ACC112 (cell line): ENCODE data around the gene SMIM27.

Source experiments
- H2AFZ ChIP-seq: fragments of 200-600 bp; sonication (generic); one replicate; pipeline ENCODE4 v1.6.0; 2017; ENCODE audit warnings: antibody characterized with exemption, low read length; ENCODE audit not compliant: unreplicated experiment
- H3K27ac ChIP-seq: fragments of 200-600 bp; sonication (generic); 2 replicates; pipeline ENCODE4 v1.5.1; 2014; ENCODE audit warnings: low read depth, mild to moderate bottlenecking, antibody characterized with exemption, low read length, moderate library complexity
- H3K27me3 ChIP-seq: fragments of 200-600 bp; sonication (generic); 2 replicates; pipeline ENCODE4 v1.6.1; 2014; ENCODE audit warnings: mild to moderate bottlenecking, antibody characterized with exemption, low read length, moderate library complexity, mixed read lengths; ENCODE audit not compliant: insufficient read depth
- H3K36me3 ChIP-seq: fragments of 200-600 bp; sonication (generic); 2 replicates; pipeline ENCODE4 v1.6.1; 2016; ENCODE audit warnings: mild to moderate bottlenecking, antibody characterized with exemption, low read length, moderate library complexity, mixed read lengths; ENCODE audit not compliant: insufficient read depth
- H3K4me1 ChIP-seq: fragments of 200-600 bp; sonication (generic); one replicate; pipeline ENCODE4 v1.6.1; 2016; ENCODE audit warnings: low read length, mixed read lengths; ENCODE audit not compliant: insufficient read depth, unreplicated experiment, control insufficient read depth
- H3K4me3 ChIP-seq: fragments of 200-600 bp; sonication (generic); 2 replicates; pipeline ENCODE4 v1.5.1; 2014; ENCODE audit warnings: mild to moderate bottlenecking, low read depth, low read length
- H3K79me2 ChIP-seq: fragments of 200-600 bp; sonication (generic); one replicate; pipeline ENCODE4 v1.6.0; 2016; ENCODE audit warnings: low read length; ENCODE audit not compliant: control insufficient read depth, unreplicated experiment, insufficient read depth

Gene SMIM27

GRCh38 chr9:32554107-32554506, 2.0 kb downstream of the SMIM27 start:
- peaks cover 40% of the 10 kb centered on the region for H3K79me2 ChIP-seq
- H3K36me3 ChIP-seq: no peaks in the 10 kb centered on the region
- no peaks in the 10 kb centered on the region for H3K27me3 ChIP-seq
- H2AFZ ChIP-seq: no peak overlapping the region
- H3K4me1 ChIP-seq: peaks cover 16% of the 10 kb centered on the region
- H3K27ac ChIP-seq: no peak overlapping the region
- no peak overlapping the region for H3K4me3 ChIP-seq

GRCh38 chr9:32554591-32554990, 2.5 kb downstream of the SMIM27 start:
- Histone ChIP-seq H3K27me3 (no peaks in the 10 kb centered on the region), H3K36me3 (no peaks in the 10 kb centered on the region), H3K4me1 (peaks cover 16% of the 10 kb centered on the region), H3K79me2 (peaks cover 35% of the 10 kb centered on the region), H3K4me3 (no peak overlapping the region), H2AFZ (no peak overlapping the region), H3K27ac (no peak overlapping the region)

GRCh38 chr9:32558408-32558934, 6.3 kb downstream of the SMIM27 start:
- H3K4me3 ChIP-seq: no peak overlapping the region
- no peaks in the 10 kb centered on the region for H3K27me3 ChIP-seq
- H3K36me3 ChIP-seq: no peaks in the 10 kb centered on the region
- H3K27ac ChIP-seq: no peak overlapping the region
- H2AFZ ChIP-seq: no peak overlapping the region
- H3K79me2 ChIP-seq: peaks cover 15% of the 10 kb centered on the region
- peaks cover 9% of the 10 kb centered on the region for H3K4me1 ChIP-seq

GRCh38 chr9:32565967-32566366, 13.8 kb downstream of the SMIM27 start:
- Histone ChIP-seq H3K36me3 (peaks cover 14% of the 10 kb centered on the region), H3K27me3 (no peaks in the 10 kb centered on the region), H3K4me1 (peaks cover 5% of the 10 kb centered on the region), H3K79me2 (peaks cover 27% of the 10 kb centered on the region), H2AFZ (no peak overlapping the region), H3K4me3 (no peak overlapping the region), H3K27ac (no peak overlapping the region)

GRCh38 chr9:32566770-32567169, 14.6 kb downstream of the SMIM27 start:
- H3K4me3 ChIP-seq: no peak overlapping the region
- no peak overlapping the region for H2AFZ ChIP-seq
- no peaks in the 10 kb centered on the region for H3K27me3 ChIP-seq
- peaks cover 14% of the 10 kb centered on the region for H3K36me3 ChIP-seq
- peaks cover 33% of the 10 kb centered on the region for H3K79me2 ChIP-seq
- H3K27ac ChIP-seq: no peak overlapping the region
- peaks cover 12% of the 10 kb centered on the region for H3K4me1 ChIP-seq

GRCh38 chr9:32570262-32570661, 18.1 kb downstream of the SMIM27 start:
- H3K4me1 ChIP-seq: peaks cover 20% of the 10 kb centered on the region
- no peak overlapping the region for H3K27ac ChIP-seq
- H3K4me3 ChIP-seq: no peak overlapping the region
- H2AFZ ChIP-seq: no peak overlapping the region
- peaks cover 10% of the 10 kb centered on the region for H3K36me3 ChIP-seq
- H3K27me3 ChIP-seq: no peaks in the 10 kb centered on the region
- H3K79me2 ChIP-seq: peaks cover 42% of the 10 kb centered on the region

GRCh38 chr9:32571969-32572899, 20.1 kb downstream of the SMIM27 start:
- Histone ChIP-seq H3K36me3 (peaks cover 8% of the 10 kb centered on the region; the same call in 1 of the 2 replicates), H3K4me3 (peak overlapping the region; percentile 89), H3K27me3 (no peaks in the 10 kb centered on the region), H3K27ac (peak overlapping the region; percentile 17), H2AFZ (peak overlapping the region; percentile 83), H3K4me1 (peaks cover 20% of the 10 kb centered on the region), H3K79me2 (peaks cover 35% of the 10 kb centered on the region)

GRCh38 chr9:32572900-32573523, 20.9 kb downstream of the SMIM27 start, which contains the start of gene NDUFB6:
TSS of gene NDUFB6 (minus strand) at chr9:32573159. CDS start at chr9:32573060, 99 bp downstream.
- Histone ChIP-seq H3K4me1 (peaks cover 20% of the 10 kb centered on the region), H3K79me2 (peaks cover 35% of the 10 kb centered on the region), H2AFZ (peak within 1 kb of the TSS; percentile 83), H3K36me3 (peaks cover 3% of the 10 kb centered on the region; the same call in 1 of the 2 replicates), H3K27me3 (no peaks in the 10 kb centered on the region), H3K27ac (peak within 1 kb of the TSS; percentile 37), H3K4me3 (peak within 1 kb of the TSS; percentile 89)

- no peaks in the 10 kb centered on the region for H3K36me3 ChIP-seq
- no peaks in the 10 kb centered on the region for H3K27me3 ChIP-seq
- peaks cover 35% of the 10 kb centered on the region for H3K79me2 ChIP-seq
- H3K27ac ChIP-seq: no peak overlapping the region
- peaks cover 20% of the 10 kb centered on the region for H3K4me1 ChIP-seq
- H2AFZ ChIP-seq: peak overlapping the region; percentile 79
- peak overlapping the region; percentile 89 for H3K4me3 ChIP-seq
These were observed 21.7 kb downstream of the SMIM27 start for GRCh38 chr9:32573821-32574220.

- Histone ChIP-seq H3K36me3 (no peaks in the 10 kb centered on the region), H3K27ac (no peak overlapping the region), H2AFZ (no peak overlapping the region), H3K4me3 (no peak overlapping the region), H3K27me3 (no peaks in the 10 kb centered on the region), H3K79me2 (peaks cover 30% of the 10 kb centered on the region), H3K4me1 (peaks cover 20% of the 10 kb centered on the region)
These were observed 22.7 kb downstream of the SMIM27 start for GRCh38 chr9:32574858-32575257.
